ENCODE data around the gene TBCCD1. TPM values are rescaled to one million over a fixed set of nuclear protein-coding genes. Genes with fewer than 3 reads are reported as not detected.
A peak's percentile ranks its signal among the peaks of the same experiment; 100 is the strongest.

The TBCCD1 gene
- total RNA-seq, 1 experiment from 2014 or later, result 7.4 TPM

GRCh38 chr3:186510374-186511079 is 56.6 kb downstream of the TBCCD1 start:
- H2BK5ac ChIP-seq (ENCODE audit: insufficient read length, low read length), result no peak overlapping the region
- H3K4me1 ChIP-seq (ENCODE audit: insufficient read depth, low read length), result no peaks in the 10 kb centered on the region
- no peaks in the 10 kb centered on the region for H3K36me3 Mint-ChIP-seq (ENCODE audit: insufficient read depth in 1 of 3, low read depth in 3 of 3)
- H3K9me3 Mint-ChIP-seq, result no peaks in the 10 kb centered on the region
- H3K27me3 ChIP-seq (ENCODE audit: insufficient read depth, low read length), result no peaks in the 10 kb centered on the region
- no peak overlapping the region for H3K4me3 Mint-ChIP-seq
- no peak overlapping the region for H3K9ac ChIP-seq (ENCODE audit: extremely low read depth, insufficient read length, low read length)
- H3K18ac ChIP-seq (ENCODE audit: insufficient read length, low read depth, low read length), result no peak overlapping the region
- no peak overlapping the region for H3K4ac ChIP-seq (ENCODE audit: low read depth, low read length)
- H3K23ac ChIP-seq (ENCODE audit: insufficient read length, low read depth, low read length), result no peak overlapping the region
- no peak overlapping the region for H3K4me2 ChIP-seq (ENCODE audit: insufficient read depth, insufficient read length, low read length)
- WGBS (ENCODE audit: extremely low coverage, insufficient read length, low lambda C conversion rate), result no CpG with 5 or more reads among the region's 9 CpGs
- H4K8ac ChIP-seq (replicated peaks; ENCODE audit: insufficient read length, low read depth, low read length), result no peak overlapping the region
- H2BK120ac ChIP-seq (ENCODE audit: low read depth, low read length, poor library complexity, severe bottlenecking), result no peak overlapping the region
- H2BK12ac ChIP-seq (ENCODE audit: insufficient read length, low read depth, low read length), result no peak overlapping the region
- H4K5ac ChIP-seq (ENCODE audit: insufficient read length, low read depth, low read length), result no peak overlapping the region
- H3K79me1 ChIP-seq (ENCODE audit: insufficient read depth, low read depth, low read length, poor library complexity, severe bottlenecking), result no peaks in the 10 kb centered on the region
- no peaks in the 10 kb centered on the region for H3K9me3 ChIP-seq (ENCODE audit: control insufficient read depth, low read depth, low read length)
- H2AK5ac ChIP-seq (ENCODE audit: insufficient read length, low read length), result no peak overlapping the region
- H3K27ac ChIP-seq (ENCODE audit: insufficient read length, low read depth, low read length), result no peak overlapping the region
- H2BK15ac ChIP-seq (ENCODE audit: low read depth, low read length), result no peak overlapping the region
- no peak overlapping the region for H3K56ac ChIP-seq (ENCODE audit: insufficient read length, low read depth, low read length)
- no peak for DNase-seq
- no peaks in the 10 kb centered on the region for H3K23me2 ChIP-seq (ENCODE audit: insufficient read length, low read depth, low read length, poor library complexity, severe bottlenecking)
- no peak overlapping the region for H2BK20ac ChIP-seq (ENCODE audit: low read depth, low read length, poor library complexity, severe bottlenecking)
- H3K79me2 ChIP-seq (ENCODE audit: insufficient read depth, low read length), result no peaks in the 10 kb centered on the region; the same call in 1 of the 2 replicates
- TF ChIP-seq, protein P1, sequence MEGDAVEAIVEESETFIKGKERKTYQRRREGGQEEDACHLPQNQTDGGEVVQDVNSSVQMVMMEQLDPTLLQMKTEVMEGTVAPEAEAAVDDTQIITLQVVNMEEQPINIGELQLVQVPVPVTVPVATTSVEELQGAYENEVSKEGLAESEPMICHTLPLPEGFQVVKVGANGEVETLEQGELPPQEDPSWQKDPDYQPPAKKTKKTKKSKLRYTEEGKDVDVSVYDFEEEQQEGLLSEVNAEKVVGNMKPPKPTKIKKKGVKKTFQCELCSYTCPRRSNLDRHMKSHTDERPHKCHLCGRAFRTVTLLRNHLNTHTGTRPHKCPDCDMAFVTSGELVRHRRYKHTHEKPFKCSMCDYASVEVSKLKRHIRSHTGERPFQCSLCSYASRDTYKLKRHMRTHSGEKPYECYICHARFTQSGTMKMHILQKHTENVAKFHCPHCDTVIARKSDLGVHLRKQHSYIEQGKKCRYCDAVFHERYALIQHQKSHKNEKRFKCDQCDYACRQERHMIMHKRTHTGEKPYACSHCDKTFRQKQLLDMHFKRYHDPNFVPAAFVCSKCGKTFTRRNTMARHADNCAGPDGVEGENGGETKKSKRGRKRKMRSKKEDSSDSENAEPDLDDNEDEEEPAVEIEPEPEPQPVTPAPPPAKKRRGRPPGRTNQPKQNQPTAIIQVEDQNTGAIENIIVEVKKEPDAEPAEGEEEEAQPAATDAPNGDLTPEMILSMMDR (conservative IDR thresholded peaks at IDR 0.05), result 0 out of 3 replicates have a peak, but pooled peaks have one; percentile 13
- peaks cover 12 to 15% of the 10 kb centered on the region in 2 experiments for H3K4me1 Mint-ChIP-seq
- no peaks in the 10 kb centered on the region for H4K20me1 ChIP-seq (ENCODE audit: control insufficient read depth, insufficient read depth, insufficient read length)
- no peak overlapping the region for H2AFZ ChIP-seq (ENCODE audit: low read length)
- H3K14ac ChIP-seq (ENCODE audit: insufficient read depth, low read length), result no peak overlapping the region; the same call in 1 of the 2 replicates
- H4K91ac ChIP-seq (ENCODE audit: insufficient read length, low read depth, low read length), result no peak overlapping the region
- H3K27ac Mint-ChIP-seq, result no peak overlapping the region
- H3T11ph ChIP-seq (ENCODE audit: low read length), result no peak overlapping the region
- peaks cover 17% of the 10 kb centered on the region for H3K27me3 Mint-ChIP-seq (ENCODE audit: low read depth)

Data from H9 (cell line).